Neuronal stem cell (in vitro differentiated cells): ENCODE results near the gene VMP1.
"Not testable (repeated sequence)": the region's sequence is repeated elsewhere in the genome, so short reads cannot be mapped to it uniquely, and the experiment has no call there.

Experiments
- DNase-seq: peaks from one replicate; pipeline ENCODE4 v3.0.0-alpha.2; 2013; ENCODE audit warnings: low spot score
- H2AFZ ChIP-seq: one replicate; pipeline ENCODE4 v1.6.1; 2013; ENCODE audit warnings: mild to moderate bottlenecking, low read length, inconsistent platforms
- H2AK5ac ChIP-seq: 2 replicates; pipeline ENCODE4 v1.6.1; 2013; ENCODE audit warnings: low read depth, mild to moderate bottlenecking, inconsistent platforms, low read length, moderate library complexity, mixed read lengths
- H2BK120ac ChIP-seq: 2 replicates; pipeline ENCODE4 v1.6.1; 2013; ENCODE audit warnings: low read depth, mild to moderate bottlenecking, inconsistent platforms, low read length, moderate library complexity, mixed read lengths
- H2BK12ac ChIP-seq: one replicate; pipeline ENCODE4 v1.6.1; 2013; ENCODE audit warnings: low read length, inconsistent platforms
- H2BK15ac ChIP-seq: 2 replicates; pipeline ENCODE4 v1.6.1; 2013; ENCODE audit warnings: mild to moderate bottlenecking, low read length, inconsistent platforms, mixed read lengths
- H2BK5ac ChIP-seq: one replicate; pipeline ENCODE4 v1.6.1; 2013; ENCODE audit warnings: inconsistent platforms, mild to moderate bottlenecking, low read length, moderate library complexity
- H3K14ac ChIP-seq: one replicate; pipeline ENCODE4 v1.6.1; 2013; ENCODE audit warnings: low read length, inconsistent platforms
- H3K18ac ChIP-seq: 2 replicates; pipeline ENCODE4 v1.6.1; 2013; ENCODE audit warnings: low read length, inconsistent platforms
- H3K23ac ChIP-seq: 2 replicates; pipeline ENCODE4 v1.6.1; 2013; ENCODE audit warnings: low read depth, mild to moderate bottlenecking, mixed read lengths, low read length, inconsistent platforms; ENCODE audit not compliant: poor library complexity
- H3K27ac ChIP-seq: replicated peaks from 3 replicates; pipeline ENCODE4 v1.5.1; 2013; ENCODE audit warnings: low read length, inconsistent platforms
- H3K27me3 ChIP-seq, 3 experiments: 2 replicates each; pipeline ENCODE4 v1.6.1; 2013; ENCODE audit warnings: low read length in 3 of 3, mild to moderate bottlenecking in 2 of 3, inconsistent platforms in 1 of 3, low read depth in 1 of 3, mixed read lengths in 1 of 3, moderate library complexity in 1 of 3; ENCODE audit not compliant: control insufficient read depth in 3 of 3, insufficient read depth in 3 of 3
- H3K36me3 ChIP-seq, 2 donors: replicated peaks in 1 of 2; 2 replicates each; pipeline ENCODE4 v1.6.1; 2013; ENCODE audit warnings: low read length in 2 of 2; ENCODE audit not compliant: control insufficient read depth in 2 of 2, insufficient read depth in 2 of 2
- H3K4ac ChIP-seq: 2 replicates; pipeline ENCODE4 v1.6.1; 2013; ENCODE audit warnings: inconsistent platforms, mild to moderate bottlenecking, low read length, moderate library complexity
- H3K4me1 ChIP-seq, 2 donors: 1 replicate in 1 of 2; 2 replicates in 1 of 2; pipeline ENCODE4 v1.6.1; 2013; ENCODE audit warnings: low read length in 2 of 2, low read depth in 1 of 2; ENCODE audit not compliant: control insufficient read depth in 2 of 2, insufficient read depth in 1 of 2
- H3K4me2 ChIP-seq: one replicate; pipeline ENCODE4 v1.6.1; 2013; ENCODE audit warnings: mild to moderate bottlenecking, low read length, inconsistent platforms; ENCODE audit not compliant: insufficient read depth, poor library complexity, severe bottlenecking
- H3K4me3 ChIP-seq, 2 donors: 2 replicates each; pipeline ENCODE4 v1.5.1; 2013; ENCODE audit warnings: low read length in 2 of 2, mild to moderate bottlenecking in 2 of 2, inconsistent platforms in 1 of 2, moderate library complexity in 1 of 2
- H3K79me1 ChIP-seq: one replicate; pipeline ENCODE4 v1.6.1; 2013; ENCODE audit warnings: low read depth, mild to moderate bottlenecking, inconsistent platforms, low read length, moderate library complexity
- H3K9ac ChIP-seq: one replicate; pipeline ENCODE4 v1.6.1; 2013; ENCODE audit warnings: mild to moderate bottlenecking, low read depth, low read length, inconsistent platforms; ENCODE audit not compliant: poor library complexity
- H3K9me3 ChIP-seq, 2 donors: replicated peaks in 1 of 2; 2 replicates each; pipeline versions ENCODE3 to v1.6.1; 2013; ENCODE audit warnings: low read length in 2 of 2, mild to moderate bottlenecking in 2 of 2, inconsistent platforms in 1 of 2, low read depth in 1 of 2, mixed read lengths in 1 of 2, moderate library complexity in 1 of 2; ENCODE audit not compliant: control insufficient read depth in 2 of 2, insufficient read depth in 1 of 2
- H4K8ac ChIP-seq: one replicate; pipeline ENCODE4 v1.6.1; 2013; ENCODE audit warnings: low read depth, mild to moderate bottlenecking, inconsistent platforms, low read length, moderate library complexity
- H4K91ac ChIP-seq: one replicate; pipeline ENCODE4 v1.6.1; 2013; ENCODE audit warnings: low read length, low read depth, mild to moderate bottlenecking, inconsistent platforms; ENCODE audit not compliant: poor library complexity
- whole genome bisulfite sequencing, 2 donors: extraction: QIAGEN DNeasy Blood & Tissue Kit; methylation state at CpG; one replicate each; pipeline ENCODE4 v1.1.7; 2013; ENCODE audit warnings: missing lambda C conversion rate in 2 of 2, mixed read lengths in 1 of 2; ENCODE audit not compliant: insufficient read length in 2 of 2, insufficient replicate concordance in 1 of 2; ENCODE audit errors: extremely low coverage in 2 of 2; 5-methylcytosine and 5-hydroxymethylcytosine counted together

The VMP1 gene

DNA sequence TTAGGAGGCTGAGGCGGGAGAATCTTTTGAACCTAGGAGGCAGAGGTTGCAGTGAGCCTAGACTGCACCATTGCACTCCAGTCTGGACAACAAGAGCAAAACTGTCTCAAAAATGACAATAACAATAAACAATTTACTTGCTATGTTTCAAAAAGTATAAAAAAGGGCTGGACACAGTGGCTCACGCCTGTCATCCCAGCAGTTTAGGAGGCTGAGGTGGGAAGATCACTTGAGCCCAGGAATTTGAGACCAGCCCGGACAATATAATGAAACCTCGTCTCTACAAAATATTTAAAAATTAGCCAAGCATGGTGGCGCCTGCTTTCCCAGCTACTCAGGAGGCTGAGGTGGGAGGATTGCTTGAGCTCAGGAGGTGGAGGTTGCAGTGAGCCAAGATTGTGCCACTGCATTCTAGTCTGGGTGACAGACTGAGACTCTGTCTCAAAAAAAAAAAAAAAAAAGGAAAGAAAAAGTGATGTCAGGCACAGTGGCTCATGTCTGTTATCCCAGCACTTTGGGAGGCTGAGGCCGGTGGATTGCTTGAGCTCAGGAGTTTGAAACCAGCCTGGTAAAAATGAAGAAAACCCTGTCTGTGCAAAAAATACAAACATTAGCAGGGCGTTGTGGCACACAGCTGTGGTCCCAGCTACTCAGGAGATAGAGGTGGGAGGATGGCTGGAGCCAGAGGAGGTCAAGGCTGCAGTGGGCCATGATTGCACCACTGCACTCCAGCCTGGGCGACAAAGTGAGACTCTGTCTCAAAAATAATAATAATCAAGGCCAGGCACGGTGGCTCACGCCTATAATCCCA is 146.7 kb downstream of the VMP1 start:
- not testable (repeated sequence) for H3K27ac ChIP-seq, H3K9ac ChIP-seq, H3K27me3 ChIP-seq, DNase-seq, H3K23ac ChIP-seq, H3K18ac ChIP-seq, H2AFZ ChIP-seq, H2BK15ac ChIP-seq, H3K36me3 ChIP-seq, H4K8ac ChIP-seq, H2AK5ac ChIP-seq, H2BK5ac ChIP-seq, H3K14ac ChIP-seq, H3K4ac ChIP-seq, H2BK120ac ChIP-seq, H3K4me3 ChIP-seq, H3K4me2 ChIP-seq, H3K79me1 ChIP-seq, H3K4me1 ChIP-seq, H4K91ac ChIP-seq, H2BK12ac ChIP-seq, H3K9me3 ChIP-seq
- WGBS, 2 donors = no CpG with 5 or more reads among the region's 10 CpGs

DNA sequence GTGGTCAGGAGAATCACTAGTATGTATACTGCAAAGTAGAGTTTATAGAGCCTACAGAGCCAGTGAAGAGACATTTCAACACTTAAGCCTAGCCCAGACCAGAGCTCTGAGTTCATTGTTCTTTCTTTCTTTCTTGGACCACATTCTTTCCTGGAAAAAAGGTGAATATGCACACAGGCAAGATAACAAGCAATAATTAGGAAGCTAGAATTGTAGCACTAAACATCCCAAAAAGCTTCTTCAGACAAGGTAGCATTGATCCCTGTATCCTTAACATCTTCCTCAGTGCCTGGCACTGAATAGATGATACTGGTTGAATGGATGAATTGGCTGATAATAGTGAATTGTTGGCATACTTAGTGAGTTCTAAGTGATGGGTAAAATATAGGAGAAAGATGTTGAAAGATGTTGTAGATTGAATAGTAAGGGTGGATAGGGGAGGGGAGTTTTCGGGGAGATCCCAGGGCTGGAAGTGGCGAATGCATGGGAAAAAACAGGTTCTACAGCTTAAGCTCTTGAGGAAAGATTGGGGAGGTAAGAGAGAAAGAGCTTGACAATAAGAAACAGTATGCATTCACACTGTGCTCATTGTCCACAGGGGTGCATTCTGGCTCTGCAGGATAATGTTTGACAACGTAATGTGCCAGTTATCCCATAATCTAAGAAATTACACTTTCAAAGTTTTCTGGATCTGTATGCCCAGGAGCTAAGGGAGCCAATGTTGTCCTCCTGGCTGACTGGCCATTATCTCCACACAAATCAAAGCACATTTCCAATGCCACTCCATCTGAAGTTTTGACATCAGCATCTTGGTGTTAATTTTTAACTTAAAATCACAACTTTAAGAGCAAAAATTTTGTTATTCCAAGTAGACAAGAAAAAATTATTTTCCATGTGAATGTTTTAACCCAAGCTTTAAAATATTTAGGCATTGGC is 149.7 kb downstream of the VMP1 start:
- Histone ChIP-seq H4K91ac (no peak overlapping the region), H3K4me2 (no peak overlapping the region), H3K23ac (no peak overlapping the region), H3K36me3 (peaks cover 2 to 24% of the 10 kb centered on the region in 2 donors), H2AFZ (no peak overlapping the region), H3K9ac (no peak overlapping the region), H2BK120ac (no peak overlapping the region), H3K14ac (no peak overlapping the region), H3K4ac (no peak overlapping the region), H3K4me1 (peaks cover 2 to 5% of the 10 kb centered on the region in 2 donors), H3K27me3 (no peaks in the 10 kb centered on the region), H3K4me3 (no peak overlapping the region), H3K79me1 (no peaks in the 10 kb centered on the region), H4K8ac (no peak overlapping the region), H3K9me3 (no peaks in the 10 kb centered on the region), H3K27ac (no peak overlapping the region), H2BK15ac (no peak overlapping the region), H2AK5ac (no peak overlapping the region), H2BK5ac (no peak overlapping the region), H3K18ac (no peak overlapping the region), H2BK12ac (no peak overlapping the region)
- 100% methylated on average over 1 of the region's 3 CpGs; no CpG with 5 or more reads in 1 of the 2 donors for WGBS, 2 donors
- DNase-seq = no peak

DNA sequence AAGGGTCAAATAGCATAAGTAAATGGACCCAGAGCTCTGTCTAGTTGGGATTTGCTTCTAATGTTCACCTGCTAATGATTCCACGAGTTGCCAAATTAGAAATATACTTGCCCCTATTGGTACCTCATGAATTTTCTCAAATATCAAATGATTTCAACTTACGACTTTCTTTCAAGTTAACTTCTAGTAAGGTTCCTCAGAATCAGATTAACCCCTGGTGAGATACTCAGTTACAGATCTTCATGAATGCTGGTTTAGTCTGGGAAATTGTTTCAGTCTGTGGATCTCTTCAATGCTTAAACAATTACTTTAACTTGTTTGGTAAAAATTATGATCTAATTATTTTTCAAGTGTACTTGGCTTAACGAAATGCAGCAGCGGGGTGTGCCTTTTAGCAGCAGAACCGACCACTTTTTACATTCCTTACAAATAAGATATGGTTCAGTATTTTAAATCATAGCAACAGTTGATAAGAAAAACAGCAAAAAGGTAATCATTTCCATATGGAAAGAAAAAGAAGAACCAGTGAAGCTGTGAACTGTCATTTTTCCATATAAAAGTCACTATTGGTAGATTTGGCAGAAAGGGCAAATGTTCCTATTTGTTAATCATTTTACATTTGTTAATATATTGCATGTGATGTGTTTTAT is 150.8 kb downstream of the VMP1 start:
- WGBS, 2 donors = no CpG with 5 or more reads among the region's 5 CpGs
- no peak overlapping the region for H3K23ac ChIP-seq
- no peak overlapping the region for H2BK120ac ChIP-seq
- no peak overlapping the region for H2BK15ac ChIP-seq
- H3K27me3 ChIP-seq = no peaks in the 10 kb centered on the region
- H2BK5ac ChIP-seq = no peak overlapping the region
- no peaks in the 10 kb centered on the region for H3K79me1 ChIP-seq
- no peak for DNase-seq
- H3K4me2 ChIP-seq = no peak overlapping the region
- H2AFZ ChIP-seq = no peak overlapping the region
- no peak overlapping the region for H4K8ac ChIP-seq
- no peak overlapping the region for H3K4me3 ChIP-seq
- H4K91ac ChIP-seq = no peak overlapping the region
- H3K4me1 ChIP-seq = peaks cover under 1 to 3% of the 10 kb centered on the region in 2 donors
- H3K27ac ChIP-seq = no peak overlapping the region
- H3K4ac ChIP-seq = no peak overlapping the region
- H3K14ac ChIP-seq = no peak overlapping the region
- H3K9ac ChIP-seq = no peak overlapping the region
- peaks cover 5 to 32% of the 10 kb centered on the region in 2 donors for H3K36me3 ChIP-seq
- no peak overlapping the region for H2BK12ac ChIP-seq
- no peaks in the 10 kb centered on the region for H3K9me3 ChIP-seq
- H3K18ac ChIP-seq = no peak overlapping the region
- H2AK5ac ChIP-seq = no peak overlapping the region
